Activated CD8-positive, alpha-beta T cell treated with anti-CD3 and anti-CD28 coated beads, Interleukin-2, amount 10 ng/mL, durations not matched to agents 7 days and 5 days (primary cell): ENCODE data around the gene PTGES3. TPM values are rescaled to one million over a fixed set of nuclear protein-coding genes. Genes with fewer than 3 reads are reported as not detected.
"Not testable (repeated sequence)": the region's sequence is repeated elsewhere in the genome, so short reads cannot be mapped to it uniquely, and the experiment has no call there.

Experiments used
- ATAC-seq: fragments of 150-1000 bp; cut with Tn5 transposase; one replicate; pipeline ENCODE4 v1.10.0; 2021; ENCODE audit warnings: moderate library complexity
- CTCF ChIA-PET: fragments of 350-600 bp; sonication (Branson Sonifier 250); formaldehyde crosslinking; loops from one replicate; lab custom pipeline; 2021; ENCODE audit warnings: antibody characterized with exemption; lab: Charles Lee
- POLR2A ChIA-PET: fragments of 350-600 bp; sonication (Branson Sonifier 250); formaldehyde crosslinking; loops from one replicate; lab custom pipeline; 2021; ENCODE audit warnings: antibody characterized with exemption; lab: Charles Lee
- DNase-seq: peaks from one replicate; pipeline ENCODE4 v3.0.0-alpha.2; 2020
- H3K27ac Mint-ChIP-seq: one replicate; pipeline ENCODE4 v1.8.0; 2021; ENCODE audit warnings: mild to moderate bottlenecking, mixed read lengths
- H3K27me3 Mint-ChIP-seq: one replicate; pipeline ENCODE4 v1.8.0; 2021; ENCODE audit warnings: low read depth, mixed read lengths
- H3K36me3 Mint-ChIP-seq: one replicate; pipeline ENCODE4 v1.8.0; 2021; ENCODE audit warnings: low read depth, mixed read lengths
- H3K4me1 Mint-ChIP-seq: one replicate; pipeline ENCODE4 v1.8.0; 2021; ENCODE audit warnings: low read depth, mixed read lengths
- H3K4me3 Mint-ChIP-seq: one replicate; pipeline ENCODE4 v1.8.0; 2021; ENCODE audit warnings: mild to moderate bottlenecking, mixed read lengths
- H3K9me3 Mint-ChIP-seq: one replicate; pipeline ENCODE4 v1.8.0; 2022; ENCODE audit warnings: mixed read lengths; ENCODE audit not compliant: insufficient read depth
- total RNA-seq, 2 experiments: library from RNA; stranded (reverse); gene quantifications; one replicate each; pipeline ENCODE4 v1.2.3, GENCODE V29; 2021

Gene PTGES3
- 100 to 1,000 TPM; 273 to 290 TPM for total RNA-seq

- no peaks in the 10 kb centered on the region for H3K27me3 Mint-ChIP-seq
- H3K9me3 Mint-ChIP-seq, result no peaks in the 10 kb centered on the region
- peaks cover 17% of the 10 kb centered on the region for H3K4me1 Mint-ChIP-seq
- CTCF ChIA-PET, result interaction anchor here (1.0 to 3.3 kb wide), 9 partner anchors 25 to 423 kb away, joined by 3 to 19 read pairs (median 5); partner anchors contain the start of genes NACA and STAT6
- POLR2A ChIA-PET, result interaction anchor here (0.6 to 8.2 kb wide), 23 partner anchors 9 to 423 kb away, joined by 3 to 119 read pairs (median 4); partner anchors contain the start of genes ATP5F1B, BAZ2A, IL23A and NACA
- ATAC-seq (peak; percentile 76), DNase-seq (peak; percentile 99)
- H3K36me3 Mint-ChIP-seq, result peaks cover 36% of the 10 kb centered on the region
- peak within 1 kb of the TSS; percentile 99 for H3K4me3 Mint-ChIP-seq
- H3K27ac Mint-ChIP-seq, result peak within 1 kb of the TSS; percentile 99
These were observed at the start of gene PTGES3 for GRCh38 chr12:56688129-56688845. Gene PTGES3 (minus strand): TSS chr12:56688284. CDS start chr12:56687999, 285 bp downstream.

GRCh38 chr12:56728139-56728861 lies 40.2 kb upstream of the PTGES3 start:
- Mint-ChIP-seq H3K9me3 (no peaks in the 10 kb centered on the region), H3K27me3 (no peaks in the 10 kb centered on the region), H3K36me3 (peaks cover 57% of the 10 kb centered on the region), H3K27ac (no peak overlapping the region), H3K4me3 (no peak overlapping the region), H3K4me1 (peaks cover 19% of the 10 kb centered on the region)
- DNase-seq (no peak), ATAC-seq (no peak)
- ChIA-PET POLR2A (no interaction called here), CTCF (no interaction called here)

GRCh38 chr12:56726196-56726675 lies 38.2 kb upstream of the PTGES3 start:
- peaks cover 66% of the 10 kb centered on the region for H3K36me3 Mint-ChIP-seq

GRCh38 chr12:56725723-56726102 lies 37.6 kb upstream of the PTGES3 start:
- H3K27me3 Mint-ChIP-seq, result no peaks in the 10 kb centered on the region
- no peak for DNase-seq
- no peak for ATAC-seq
- CTCF ChIA-PET, result interaction anchor here (0.7 to 1.9 kb wide), 9 partner anchors 24 to 386 kb away, joined by 3 to 9 read pairs (median 4); partner anchors contain the start of gene STAT6
- POLR2A ChIA-PET, result interaction anchor here (0.6 to 6.9 kb wide), 31 partner anchors 9 to 801 kb away, joined by 3 to 119 read pairs (median 5); partner anchors contain the start of genes ATP5F1B, LRP1, NEMP1 and PRIM1
- peaks cover 66% of the 10 kb centered on the region for H3K36me3 Mint-ChIP-seq
- H3K27ac Mint-ChIP-seq, result peak overlapping the region; percentile 97
- H3K4me3 Mint-ChIP-seq, result peak overlapping the region; percentile 98
- H3K4me1 Mint-ChIP-seq, result peaks cover 44% of the 10 kb centered on the region
- H3K9me3 Mint-ChIP-seq, result no peaks in the 10 kb centered on the region

More at GRCh38 chr12:56726196-56726675, 38.2 kb upstream of the PTGES3 start:
- peak overlapping the region; percentile 97 for H3K27ac Mint-ChIP-seq
- POLR2A ChIA-PET, result interaction anchor here (0.6 to 6.9 kb wide), 19 partner anchors 9 to 800 kb away, joined by 3 to 119 read pairs (median 5); partner anchors contain the start of genes ATP5F1B, NEMP1, PRIM1 and PTGES3
- not testable (repeated sequence) for H3K9me3 Mint-ChIP-seq, H3K27me3 Mint-ChIP-seq, ATAC-seq, DNase-seq
- H3K4me1 Mint-ChIP-seq, result peaks cover 39% of the 10 kb centered on the region
- H3K4me3 Mint-ChIP-seq, result peak overlapping the region; percentile 98
- CTCF ChIA-PET, result interaction anchor here (0.7 to 1.9 kb wide), 8 partner anchors 25 to 385 kb away, joined by 3 to 9 read pairs (median 4); partner anchors contain the start of gene STAT6

GRCh38 chr12:56724972-56725722 lies 37.1 kb upstream of the PTGES3 start, which contains the start of gene NACA:
Gene NACA (minus strand): TSS chr12:56725299. CDS start chr12:56724521, 778 bp downstream.
- ChIA-PET POLR2A (interaction anchor here (0.6 to 6.9 kb wide), 29 partner anchors 9 to 797 kb away, joined by 3 to 119 read pairs (median 4); partner anchors contain the start of genes ATP5F1B, LRP1, NEMP1 and PRIM1), CTCF (interaction anchor here (0.7 to 1.9 kb wide), 9 partner anchors 24 to 386 kb away, joined by 3 to 9 read pairs (median 4); partner anchors contain the start of gene STAT6)
- peak within 1 kb of the TSS; percentile 98 for H3K4me3 Mint-ChIP-seq
- H3K27me3 Mint-ChIP-seq, result no peaks in the 10 kb centered on the region
- H3K4me1 Mint-ChIP-seq, result peaks cover 50% of the 10 kb centered on the region
- no peaks in the 10 kb centered on the region for H3K9me3 Mint-ChIP-seq
- H3K27ac Mint-ChIP-seq, result peak within 1 kb of the TSS; percentile 97
- DNase-seq (peak; percentile 100), ATAC-seq (peak; percentile 98)
- H3K36me3 Mint-ChIP-seq, result peaks cover 72% of the 10 kb centered on the region

GRCh38 chr12:56724701-56724971 lies 36.6 kb upstream of the PTGES3 start:
- Mint-ChIP-seq H3K36me3 (peaks cover 73% of the 10 kb centered on the region), H3K4me1 (peaks cover 55% of the 10 kb centered on the region), H3K4me3 (peak overlapping the region; percentile 98), H3K27ac (peak overlapping the region; percentile 97), H3K27me3 (no peaks in the 10 kb centered on the region), H3K9me3 (no peaks in the 10 kb centered on the region)
- CTCF ChIA-PET, result interaction anchor here (1.4 to 3.8 kb wide), 3 partner anchors 36 to 89 kb away, joined by 8 to 13 read pairs (median 9); no protein-coding TSS in a partner anchor
- POLR2A ChIA-PET, result interaction anchor here (1.1 to 6.9 kb wide), 6 partner anchors 8 to 96 kb away, joined by 5 to 119 read pairs (median 13); partner anchors contain the start of gene PTGES3
- no peak for ATAC-seq
- DNase-seq, result no peak

GRCh38 chr12:56723889-56724700 lies 36.0 kb upstream of the PTGES3 start:
- peak overlapping the region; percentile 98 for H3K4me3 Mint-ChIP-seq
- CTCF ChIA-PET, result interaction anchor here (1.5 to 3.8 kb wide), 3 partner anchors 35 to 88 kb away, joined by 5 to 13 read pairs (median 8); partner anchors contain the start of gene PTGES3
- POLR2A ChIA-PET, result interaction anchor here (0.7 to 6.9 kb wide), 3 partner anchors 37 to 277 kb away, joined by 3 to 119 read pairs (median 5); partner anchors contain the start of gene PTGES3
- H3K4me1 Mint-ChIP-seq, result peaks cover 60% of the 10 kb centered on the region
- DNase-seq (peak; percentile 27), ATAC-seq (no peak)
- H3K36me3 Mint-ChIP-seq, result peaks cover 75% of the 10 kb centered on the region
- H3K27me3 Mint-ChIP-seq, result no peaks in the 10 kb centered on the region
- no peaks in the 10 kb centered on the region for H3K9me3 Mint-ChIP-seq
- H3K27ac Mint-ChIP-seq, result peak overlapping the region; percentile 97

GRCh38 chr12:56723352-56723751 lies 35.3 kb upstream of the PTGES3 start:
- ChIA-PET CTCF (interaction anchor here (1.0 to 3.8 kb wide), 5 partner anchors 34 to 87 kb away, joined by 3 to 13 read pairs (median 5); partner anchors contain the start of gene PTGES3), POLR2A (interaction anchor here (0.8 to 6.9 kb wide), 3 partner anchors 36 to 94 kb away, joined by 3 to 119 read pairs (median 5); partner anchors contain the start of gene PTGES3)
- H3K27me3 Mint-ChIP-seq, result no peaks in the 10 kb centered on the region
- peaks cover 81% of the 10 kb centered on the region for H3K36me3 Mint-ChIP-seq
- peak overlapping the region; percentile 98 for H3K4me3 Mint-ChIP-seq
- peak overlapping the region; percentile 97 for H3K27ac Mint-ChIP-seq
- peaks cover 66% of the 10 kb centered on the region for H3K4me1 Mint-ChIP-seq
- DNase-seq (no peak), ATAC-seq (no peak)
- no peaks in the 10 kb centered on the region for H3K9me3 Mint-ChIP-seq

GRCh38 chr12:56722832-56723231 lies 34.7 kb upstream of the PTGES3 start:
- DNase-seq (no peak), ATAC-seq (no peak)
- ChIA-PET CTCF (interaction anchor here (1.0 to 3.8 kb wide), 5 partner anchors 34 to 87 kb away, joined by 3 to 13 read pairs (median 5); partner anchors contain the start of gene PTGES3), POLR2A (interaction anchor here (0.8 to 6.9 kb wide), 2 partner anchors 35 to 86 kb away, joined by 3 to 119 read pairs; partner anchors contain the start of gene PTGES3)
- peaks cover 81% of the 10 kb centered on the region for H3K36me3 Mint-ChIP-seq
- no peaks in the 10 kb centered on the region for H3K9me3 Mint-ChIP-seq
- peak overlapping the region; percentile 98 for H3K4me3 Mint-ChIP-seq
- no peaks in the 10 kb centered on the region for H3K27me3 Mint-ChIP-seq
- peak overlapping the region; percentile 1 for H3K27ac Mint-ChIP-seq
- peaks cover 66% of the 10 kb centered on the region for H3K4me1 Mint-ChIP-seq
